Iris pigment epithelial cell (primary cell): Measurements from ENCODE around the gene NDUFB5.
"Not testable (repeated sequence)": the region's sequence is repeated elsewhere in the genome, so short reads cannot be mapped to it uniquely, and the experiment has no call there.

Source experiments
- DNase-seq: peaks from one replicate; pipeline ENCODE4 v3.0.0-alpha.2; 2011; ENCODE audit warnings: low read depth

NDUFB5 gene

DNA sequence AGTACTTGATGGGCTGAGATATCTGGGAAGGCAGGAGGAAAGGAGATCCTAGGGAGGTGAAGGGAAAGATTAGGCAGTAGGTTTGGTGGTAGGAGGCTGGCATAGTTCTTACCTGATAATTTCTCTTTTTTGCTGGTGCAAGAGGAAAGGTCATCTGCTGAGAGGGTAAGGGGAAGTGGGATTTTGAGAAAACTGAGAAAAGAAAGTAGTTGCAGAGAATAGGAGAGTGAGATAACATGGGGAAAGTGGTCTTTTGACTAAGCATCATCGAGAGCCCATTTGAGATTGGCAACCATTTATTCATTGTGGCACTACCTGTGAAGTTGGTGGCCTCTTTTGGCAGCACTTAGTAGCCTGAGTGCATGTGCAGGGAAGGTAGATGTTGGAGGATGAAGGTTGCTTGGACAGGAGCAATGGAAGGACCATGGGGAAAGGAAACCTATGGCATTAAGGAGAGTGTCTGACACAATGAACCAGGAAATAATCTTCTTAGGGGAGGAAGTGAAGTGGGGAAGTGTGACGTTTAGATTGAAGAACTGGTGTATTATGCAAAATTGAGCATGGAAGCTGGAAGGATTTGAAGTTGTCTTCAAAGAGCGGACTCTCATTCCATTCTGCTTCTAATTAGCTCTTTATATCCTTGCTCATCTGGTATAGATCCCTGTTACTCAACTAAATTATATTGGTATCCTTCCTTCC is 26.3 kb downstream of the NDUFB5 start:
- no peak for DNase-seq

DNA sequence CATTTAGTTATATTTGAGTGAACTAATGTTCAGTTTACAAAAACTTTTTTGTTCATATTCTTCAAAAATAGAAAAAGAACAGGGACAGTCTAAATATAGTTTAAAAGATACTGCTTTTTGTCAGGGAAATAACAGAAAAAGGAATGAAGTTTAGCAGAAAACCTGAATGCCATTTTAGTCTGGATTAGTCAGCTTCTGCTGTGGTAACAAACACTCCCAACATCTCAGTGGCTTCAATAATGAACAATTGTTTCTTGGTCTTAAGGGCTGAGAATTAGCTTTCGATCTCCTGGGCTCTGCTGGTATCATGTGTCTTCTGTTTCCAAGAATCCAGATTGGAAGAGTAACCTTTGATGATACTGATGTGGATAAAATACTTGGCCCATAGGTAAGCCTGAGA is 35.9 kb downstream of the NDUFB5 start:
- no peak for DNase-seq

DNA sequence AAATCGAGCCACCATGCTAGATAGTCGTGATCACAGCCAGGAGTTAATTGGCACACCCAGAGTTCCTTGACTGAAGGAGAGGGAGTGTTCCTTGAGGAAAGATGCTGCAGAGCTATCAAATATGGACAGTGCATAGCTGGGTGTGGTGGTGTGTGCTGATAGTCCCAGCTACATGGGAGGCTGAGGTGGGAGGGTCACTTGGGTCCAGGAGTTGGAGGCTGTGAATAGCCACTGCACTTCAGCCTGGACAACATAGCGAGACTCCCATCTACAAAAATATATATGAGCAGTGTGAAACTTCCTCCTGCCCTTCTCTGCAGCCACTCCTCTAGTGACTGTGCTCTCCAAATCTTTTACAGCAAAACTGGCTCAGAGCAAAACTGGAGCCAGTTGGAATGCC is 38.3 kb downstream of the NDUFB5 start:
- DNase-seq = no peak

DNA sequence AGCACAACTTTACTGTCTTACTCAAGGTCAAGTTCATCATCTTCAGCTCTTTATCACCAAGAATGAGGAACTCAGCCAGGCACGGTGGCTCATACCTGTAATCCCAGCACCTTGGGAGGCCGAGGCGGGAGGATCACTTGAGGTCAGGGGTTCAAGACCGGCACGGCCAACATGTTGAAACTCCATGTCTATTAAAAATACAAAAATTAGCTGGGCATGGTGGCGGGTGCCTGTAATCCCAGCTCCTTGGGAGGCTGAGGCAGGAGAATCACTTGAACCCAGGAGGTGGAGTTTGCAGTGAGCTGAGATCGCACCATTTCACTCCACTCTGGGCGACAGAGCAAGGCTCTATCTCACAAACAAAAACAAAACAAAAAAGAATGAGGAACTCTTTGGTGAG is 39.2 kb downstream of the NDUFB5 start:
- DNase-seq = not testable (repeated sequence)

DNA sequence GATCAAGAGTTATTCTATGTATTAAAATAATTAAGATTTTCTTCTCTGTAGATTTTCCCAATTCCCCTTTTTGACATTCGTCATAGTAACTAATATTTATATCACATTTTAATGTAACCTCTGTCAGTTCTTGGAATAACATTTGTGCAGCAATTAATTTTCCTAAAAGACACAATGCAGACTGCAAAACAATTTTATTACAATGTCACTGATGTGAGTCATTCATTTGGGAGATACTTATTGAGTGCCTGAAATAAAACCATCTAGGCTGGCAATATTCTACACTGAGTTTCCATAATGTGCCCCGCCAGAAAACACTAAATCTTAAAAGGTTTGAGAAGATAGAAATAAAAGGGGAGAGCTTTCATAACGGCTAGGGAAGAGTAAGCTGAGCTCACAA is 41.6 kb downstream of the NDUFB5 start:
- DNase-seq = no peak

DNA sequence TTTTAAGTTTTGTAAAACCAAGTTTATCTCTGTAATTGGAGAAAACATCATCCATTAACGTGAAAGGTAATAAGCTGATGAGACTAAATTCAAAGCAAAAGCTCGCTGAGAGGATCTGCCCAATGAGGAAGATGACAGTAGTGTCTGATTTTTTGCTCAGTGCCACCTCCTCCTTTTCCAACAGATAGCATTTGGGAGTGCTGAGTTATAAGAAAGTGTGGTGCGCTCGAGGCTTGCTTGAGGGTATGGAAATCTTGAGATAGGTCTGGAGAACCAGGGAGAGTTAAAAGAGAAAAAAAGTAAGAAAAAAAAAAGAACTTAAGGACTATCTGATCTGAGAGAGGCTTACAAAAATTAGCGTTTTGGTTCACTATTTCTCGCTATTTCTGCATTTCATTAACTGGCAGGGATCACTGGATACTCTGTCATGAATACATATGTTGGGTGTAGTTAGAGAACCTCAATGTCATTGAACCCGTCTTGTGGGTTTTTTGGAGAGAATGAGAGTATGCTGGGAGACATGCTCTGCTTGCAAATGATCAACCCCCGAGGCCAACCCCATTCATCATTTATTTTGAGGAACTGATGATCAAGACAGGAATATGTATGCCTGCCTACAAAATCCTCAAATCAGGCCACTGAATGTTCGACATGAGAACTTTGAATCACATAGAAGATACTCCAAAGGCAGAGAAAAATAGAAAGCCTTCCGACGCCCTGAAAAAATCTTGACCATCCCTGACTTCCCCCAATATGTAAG is 47.3 kb downstream of the NDUFB5 start:
- DNase-seq = no peak

DNA sequence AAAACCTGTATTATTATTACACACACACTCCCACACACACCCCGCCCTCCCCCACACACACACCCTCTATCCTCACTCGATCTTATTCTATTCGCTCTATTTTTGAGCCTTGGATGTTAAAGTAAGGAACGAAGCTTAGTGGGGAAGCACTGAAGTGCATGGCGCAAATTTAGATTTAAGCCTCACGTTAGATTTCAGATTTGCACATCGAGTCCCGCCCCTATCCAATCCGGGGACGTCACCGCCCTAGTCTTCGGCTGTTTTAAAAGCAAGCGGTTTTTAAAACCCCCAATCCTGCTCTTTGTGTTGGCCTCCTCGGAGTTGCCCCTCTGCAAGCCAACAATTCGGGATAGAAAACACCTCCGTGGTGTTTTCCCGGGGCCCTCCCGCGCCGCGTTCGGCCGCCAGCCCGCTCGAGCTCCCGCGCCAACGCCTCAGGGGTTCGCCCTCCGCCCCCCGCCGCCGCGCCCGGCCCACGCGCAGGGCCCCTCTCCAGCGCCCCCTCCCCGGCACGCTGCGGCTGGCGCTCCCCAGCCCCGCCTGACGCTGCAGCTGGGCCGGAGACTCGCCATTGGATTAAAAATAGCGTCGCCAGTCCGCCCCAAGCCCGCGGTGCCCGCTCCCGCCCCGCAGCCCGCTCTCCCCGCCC is 48.0 kb downstream of the NDUFB5 start, which contains the start of gene USP13:
Gene USP13 (plus strand): TSS at position 594 of the 649 bp plus-strand sequence. CDS start 186 bp downstream, outside the sequence.
- peak; percentile 88 for DNase-seq

DNA sequence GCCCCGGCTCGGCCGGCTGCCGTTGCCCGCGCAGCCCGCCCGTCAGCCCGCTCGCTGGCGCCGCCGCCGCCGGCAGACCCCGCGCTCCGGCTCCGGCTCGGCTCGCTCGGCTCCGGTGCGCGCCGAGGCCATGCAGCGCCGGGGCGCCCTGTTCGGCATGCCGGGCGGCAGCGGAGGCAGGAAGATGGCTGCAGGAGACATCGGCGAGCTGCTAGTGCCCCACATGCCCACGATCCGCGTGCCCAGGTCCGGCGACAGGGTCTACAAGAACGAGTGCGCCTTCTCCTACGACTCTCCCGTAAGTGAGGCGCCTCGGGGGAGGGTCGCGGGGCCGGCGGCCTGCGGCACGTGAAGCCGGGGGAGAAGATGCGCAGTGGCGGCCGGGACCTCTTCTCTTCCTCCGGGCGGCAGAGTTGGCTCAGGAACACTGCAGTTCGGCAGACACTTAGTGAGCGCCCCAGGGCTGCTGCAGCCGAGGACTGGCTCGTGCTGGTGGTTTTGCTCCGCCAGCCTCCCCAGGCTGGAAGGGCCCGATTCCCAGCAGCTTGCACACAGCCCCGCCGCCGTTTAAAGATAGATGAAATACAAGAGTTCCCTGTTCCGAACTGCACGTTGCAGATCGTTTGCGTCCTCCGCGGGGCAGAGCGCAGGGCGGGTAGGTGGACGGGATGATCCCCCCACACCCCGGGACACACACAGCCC is 48.7 kb downstream of the NDUFB5 start:
- DNase-seq = peak; percentile 84

DNA sequence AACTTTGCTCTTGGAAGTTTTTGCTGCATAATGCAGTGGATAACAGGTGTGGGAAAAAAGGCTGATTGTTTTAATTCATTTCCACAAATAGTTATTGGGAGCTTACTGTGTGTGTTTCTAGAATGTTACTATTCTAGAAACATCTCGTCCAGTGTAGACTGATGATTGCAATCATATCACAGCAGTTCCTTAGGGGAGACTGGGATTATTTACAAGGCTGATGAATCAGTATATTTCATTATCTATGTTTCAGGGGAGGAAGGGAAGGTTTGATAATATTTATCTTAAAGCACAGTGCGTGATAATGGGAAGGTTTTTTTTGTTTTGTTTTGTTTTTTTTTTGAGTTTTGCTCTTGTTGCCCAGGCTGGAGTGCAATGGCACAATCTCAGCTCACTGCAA is 50.6 kb downstream of the NDUFB5 start:
- DNase-seq = no peak

DNA sequence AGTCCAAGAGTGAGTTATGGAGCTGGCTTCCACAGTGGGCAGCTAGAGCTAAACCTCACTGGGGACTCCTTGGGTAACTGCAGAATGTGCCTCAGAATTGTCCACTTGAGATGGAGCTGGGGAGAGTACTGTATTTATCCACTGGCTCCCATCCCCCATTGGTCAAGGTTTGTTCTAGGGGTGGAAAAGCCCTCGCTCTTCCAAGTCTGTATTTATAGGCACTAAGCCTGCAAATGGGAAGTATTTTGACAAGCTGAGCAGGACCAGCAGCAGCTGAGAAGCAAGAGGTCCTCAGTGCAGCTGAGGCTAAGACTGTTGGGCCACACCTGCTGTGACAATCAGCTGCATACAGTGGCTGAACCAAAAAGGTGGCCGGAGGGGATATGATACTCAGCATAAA is 54.0 kb downstream of the NDUFB5 start:
- DNase-seq = no peak

DNA sequence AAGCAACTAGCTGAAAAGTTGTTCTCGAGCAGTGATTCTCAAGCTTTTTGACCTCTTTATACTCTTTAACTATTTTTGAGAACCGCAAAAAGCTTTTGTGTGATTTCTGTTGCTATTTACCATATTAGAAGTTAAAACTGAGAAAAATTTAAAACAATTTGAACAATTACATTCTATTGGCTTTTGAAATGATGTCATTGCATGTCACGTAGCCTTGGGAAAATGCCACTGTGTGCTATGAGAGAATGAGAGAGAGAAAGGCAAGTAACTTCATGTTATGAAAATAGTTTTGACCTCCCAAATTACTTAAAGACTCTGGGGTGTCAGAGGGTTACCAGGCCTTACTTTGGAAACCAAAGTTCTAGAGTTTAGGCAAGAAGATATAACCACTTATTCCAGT is 56.3 kb downstream of the NDUFB5 start:
- DNase-seq = no peak

DNA sequence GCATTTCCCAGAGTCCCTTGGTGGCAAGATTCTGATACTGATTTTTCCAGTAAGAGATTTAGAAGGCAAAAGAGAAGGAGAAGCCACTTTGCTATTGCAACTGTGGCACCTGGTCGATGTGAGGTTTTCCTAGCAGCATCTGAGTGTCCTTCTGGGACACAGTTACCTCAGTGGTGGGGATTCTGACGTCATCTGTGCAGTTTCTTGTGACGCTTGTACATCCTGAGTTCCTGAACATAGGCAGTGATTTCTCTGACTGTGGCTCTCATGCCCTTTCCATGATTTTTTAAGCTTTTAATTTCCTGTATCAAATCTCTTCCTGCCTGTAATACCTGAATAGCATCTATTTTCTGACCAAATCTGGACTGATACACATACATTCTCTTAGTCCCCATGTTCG is 57.2 kb downstream of the NDUFB5 start:
- no peak for DNase-seq

DNA sequence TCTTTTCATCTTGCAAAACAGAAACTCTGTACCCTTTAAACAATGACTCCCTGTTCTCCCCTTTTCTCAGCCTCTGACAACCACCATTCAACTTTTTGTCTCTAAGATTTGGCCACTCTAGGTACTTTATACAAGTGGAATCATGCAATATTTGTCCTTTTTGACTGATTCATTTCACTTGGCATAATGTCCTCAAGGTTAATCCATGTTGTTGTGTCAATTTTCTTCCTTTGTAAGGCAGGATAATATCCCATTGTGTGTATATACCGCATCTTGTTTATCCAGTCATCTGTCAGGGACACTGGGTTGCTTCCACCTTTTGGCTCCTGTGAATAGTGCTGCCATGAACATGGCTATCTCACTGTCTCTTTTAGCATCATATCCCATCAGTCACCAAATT is 58.5 kb downstream of the NDUFB5 start:
- DNase-seq = no peak

DNA sequence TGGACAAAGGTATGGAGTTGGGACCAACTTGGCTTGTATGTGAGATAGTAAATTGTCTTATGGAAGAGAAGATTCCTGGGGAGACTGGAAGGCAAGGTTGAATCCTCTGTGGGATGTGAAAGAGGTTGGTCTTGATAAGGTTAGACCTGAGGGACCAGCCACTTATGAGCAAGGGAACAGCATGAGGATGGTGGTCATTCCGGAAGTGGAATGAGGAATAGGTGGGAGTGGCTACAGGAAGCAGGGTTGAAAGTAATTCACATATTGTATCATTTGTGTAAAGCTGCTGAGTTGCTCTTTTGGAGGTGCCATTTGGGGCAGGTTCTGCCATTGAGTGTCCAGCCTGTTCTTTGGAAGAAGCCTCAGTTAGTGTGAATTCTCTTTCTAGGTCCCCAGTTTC is 61.4 kb downstream of the NDUFB5 start:
- DNase-seq = no peak

DNA sequence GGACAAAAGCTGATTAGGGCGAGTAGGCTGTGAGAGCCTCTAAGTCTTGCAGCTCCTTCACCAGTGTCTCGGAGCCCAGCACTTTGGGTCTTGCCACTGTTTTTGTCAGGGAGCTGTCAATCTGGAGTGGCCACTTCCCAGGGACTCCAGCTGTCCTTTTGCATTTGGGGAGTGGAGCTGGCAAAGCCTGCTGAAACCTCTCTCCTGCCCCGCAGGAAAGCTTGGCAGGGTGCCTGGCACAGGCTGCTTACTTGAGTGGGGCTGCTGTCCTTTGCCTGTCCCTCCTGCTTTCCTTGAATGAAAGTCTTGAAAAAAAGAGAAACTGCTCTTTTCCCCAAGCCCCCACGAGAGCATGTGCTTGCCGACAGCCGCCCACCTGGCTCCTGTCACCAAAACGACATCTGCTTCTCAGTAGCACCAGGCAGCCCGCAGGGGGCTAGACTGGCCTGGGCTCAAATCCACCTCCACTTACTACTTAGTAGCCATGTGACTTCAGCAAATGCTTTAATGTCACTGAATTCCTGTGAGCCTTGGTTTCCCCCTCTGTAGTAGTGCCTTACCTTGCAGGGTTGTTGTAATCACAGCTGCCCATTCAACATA is 61.9 kb downstream of the NDUFB5 start:
- peak; percentile 25 for DNase-seq

DNA sequence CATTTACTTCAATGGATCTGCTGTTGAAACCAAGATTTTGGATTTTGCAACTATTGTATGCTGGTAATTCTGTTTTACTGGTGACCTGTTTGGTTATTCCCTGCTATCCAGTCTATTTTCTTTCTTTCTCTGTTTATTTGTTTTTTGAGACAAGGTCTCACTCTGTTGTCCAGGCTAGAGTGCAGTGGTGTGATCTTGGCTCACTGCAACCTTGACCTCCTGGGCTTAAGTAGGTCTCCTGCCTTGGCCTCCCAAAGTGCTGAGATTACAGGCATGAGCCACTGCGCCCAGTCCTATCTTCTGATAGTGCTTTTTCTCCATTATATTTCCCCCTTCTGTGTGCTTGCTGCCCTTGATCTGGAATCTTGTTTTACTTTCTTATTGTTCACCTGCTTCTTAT is 63.8 kb downstream of the NDUFB5 start:
- no peak for DNase-seq

DNA sequence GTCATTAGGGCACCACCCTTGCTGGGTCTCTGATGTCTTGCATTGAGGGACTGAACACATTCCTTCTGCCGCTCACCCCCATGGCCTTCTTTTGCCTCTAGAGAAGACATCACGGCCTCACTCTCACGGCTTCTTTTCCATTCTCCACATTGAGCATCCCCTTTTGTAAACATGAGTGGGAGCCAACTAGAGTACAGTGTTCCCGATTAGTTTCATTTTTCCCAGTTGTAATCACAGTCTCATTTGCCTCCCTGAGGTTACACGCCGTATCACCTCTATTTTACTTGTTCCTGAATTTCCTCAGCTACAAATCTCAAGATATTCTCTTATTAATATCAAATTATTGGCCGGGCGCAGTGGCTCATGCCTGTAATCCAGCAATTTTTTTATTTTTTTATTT is 65.7 kb downstream of the NDUFB5 start:
- DNase-seq = no peak

DNA sequence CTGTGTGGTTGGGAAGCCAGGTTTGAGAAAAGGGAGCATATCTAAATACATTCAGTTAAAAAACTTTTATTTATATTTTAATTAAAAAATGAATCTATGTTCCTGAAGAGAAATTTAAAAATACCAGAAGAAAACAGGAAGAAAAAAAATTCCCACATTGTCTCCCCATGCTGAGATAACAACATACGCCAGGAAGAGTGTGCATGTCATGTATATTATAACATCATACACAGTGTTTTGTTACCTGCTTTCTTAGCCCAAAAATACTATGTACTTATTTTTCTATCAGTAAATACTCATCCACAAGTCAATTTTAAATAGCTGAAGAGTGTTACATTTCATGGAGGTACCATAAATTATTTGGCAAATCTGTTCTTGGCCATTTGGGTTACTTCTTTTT is 66.7 kb downstream of the NDUFB5 start:
- no peak for DNase-seq

DNA sequence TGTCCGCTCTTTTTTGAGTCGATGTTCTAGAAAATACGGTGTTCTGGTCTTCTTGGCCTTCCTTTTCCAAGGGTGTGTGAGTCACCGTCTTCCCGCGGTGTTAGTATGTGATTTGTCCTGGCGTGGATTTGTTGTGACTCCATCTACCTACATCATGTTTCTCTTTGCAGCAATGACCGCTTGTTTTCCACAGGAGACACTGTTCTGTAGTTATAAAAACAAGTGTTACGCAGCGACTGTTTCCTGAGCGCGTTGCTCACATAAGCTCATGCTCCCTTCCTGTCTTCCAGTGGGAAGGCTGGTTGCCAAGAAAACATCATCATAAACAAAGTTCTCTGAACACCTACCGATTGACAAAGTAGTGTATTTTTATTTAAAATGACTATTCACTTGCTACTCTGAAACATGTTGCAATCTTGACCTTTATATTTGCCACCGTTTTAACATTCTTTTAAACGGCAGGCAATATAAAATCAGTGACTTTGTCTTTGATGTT is 67.2 kb downstream of the NDUFB5 start:
- DNase-seq = peak; percentile 99

DNA sequence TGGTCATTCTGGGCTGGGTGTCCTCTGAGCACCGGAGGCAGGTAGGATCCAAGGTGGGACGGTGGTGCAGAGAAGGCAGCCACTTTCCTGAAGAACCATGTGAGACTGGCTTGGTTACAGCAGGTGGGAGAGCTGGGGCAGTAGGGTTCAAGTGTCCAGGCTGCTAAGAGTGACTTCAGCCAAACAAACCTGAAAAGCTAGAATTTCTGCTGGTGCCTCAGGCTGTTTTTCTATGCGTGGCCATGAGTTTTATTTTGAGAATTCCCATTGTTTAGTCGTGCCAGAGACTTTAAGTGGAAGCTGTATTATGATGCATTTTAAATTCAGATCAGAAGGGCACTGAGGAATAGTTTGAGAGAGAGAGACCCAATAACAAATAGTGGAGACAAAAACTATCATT is 68.3 kb downstream of the NDUFB5 start:
- DNase-seq = no peak

DNA sequence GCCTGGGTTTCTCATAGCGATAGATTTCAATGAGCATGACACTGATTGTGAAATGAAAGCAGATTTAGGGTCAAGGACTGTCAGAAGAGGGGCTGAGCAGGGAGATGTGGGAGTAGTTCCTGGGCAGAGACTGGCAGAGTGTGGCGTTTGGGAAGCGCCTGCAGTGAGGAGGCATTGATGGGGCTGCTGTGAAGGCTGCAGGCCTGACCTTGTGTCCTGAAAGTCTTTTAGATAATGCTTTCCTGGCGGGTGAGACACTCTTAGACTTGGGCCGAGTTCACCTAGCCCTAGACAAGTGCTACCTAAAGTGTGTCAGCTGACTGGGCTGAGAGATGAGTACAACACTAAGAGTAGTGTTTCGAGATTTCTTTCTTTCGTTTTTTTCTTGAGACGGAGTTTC is 68.9 kb downstream of the NDUFB5 start:
- no peak for DNase-seq

DNA sequence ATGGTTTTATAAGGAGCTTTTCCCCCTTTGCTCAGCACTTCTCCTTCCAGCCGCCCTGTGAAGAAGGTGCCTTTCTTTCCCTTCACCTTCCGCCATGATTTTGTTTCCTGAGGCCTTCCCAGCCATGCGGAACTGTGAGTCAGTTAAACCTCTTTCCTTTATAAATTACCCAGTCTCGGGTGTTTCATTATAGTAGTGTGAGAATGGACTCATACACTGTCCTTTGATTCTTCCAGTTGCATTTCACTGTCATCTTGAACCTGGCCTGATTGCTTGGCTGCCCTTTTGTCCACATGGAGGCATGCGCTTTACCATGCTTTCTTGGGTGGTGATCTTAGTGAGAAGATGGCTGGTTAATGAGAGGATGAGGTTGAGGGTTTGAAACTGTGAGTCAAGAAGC is 71.5 kb downstream of the NDUFB5 start:
- DNase-seq = no peak
